Stimulated activated CD4-positive, alpha-beta T cell treated with anti-CD3 and anti-CD28 coated beads, Interleukin-1b, Interleukin-23, amount 100 ng/mL, for 24 hours (primary cell): ENCODE results near the gene GALNT13.

ENCODE experiments used
- DNase-seq, 4 experiments: peaks; one replicate each; pipeline ENCODE4 v3.0.0-alpha.2; 2020; ENCODE audit warnings: low read depth in 4 of 4, low spot score in 1 of 4

The GALNT13 gene

GRCh38 chr2:154207288-154208047 is 335.7 kb downstream of the GALNT13 start:
- DNase-seq, result no peak

- DNase-seq, result no peak
These were observed 352.0 kb downstream of the GALNT13 start for GRCh38 chr2:154223726-154224125.

GRCh38 chr2:154226931-154227330 is 355.2 kb downstream of the GALNT13 start:
- DNase-seq, result no peak

GRCh38 chr2:154228566-154229280 is 357.0 kb downstream of the GALNT13 start:
- DNase-seq, result no peak

GRCh38 chr2:154229966-154230365 is 358.2 kb downstream of the GALNT13 start:
- DNase-seq, result no peak

GRCh38 chr2:154231021-154231420 is 359.3 kb downstream of the GALNT13 start:
- no peak for DNase-seq

- no peak for DNase-seq
These were observed 361.5 kb downstream of the GALNT13 start for GRCh38 chr2:154233231-154233630.

GRCh38 chr2:154238252-154238651 is 366.5 kb downstream of the GALNT13 start:
- no peak for DNase-seq

GRCh38 chr2:154240316-154240715 is 368.6 kb downstream of the GALNT13 start:
- DNase-seq, result no peak

- no peak for DNase-seq
These were observed 369.2 kb downstream of the GALNT13 start for GRCh38 chr2:154240921-154241379.

- no peak for DNase-seq
These were observed 371.0 kb downstream of the GALNT13 start for GRCh38 chr2:154242687-154243086.

GRCh38 chr2:154243685-154244084 is 372.0 kb downstream of the GALNT13 start:
- DNase-seq, result no peak

- no peak for DNase-seq
These were observed 373.2 kb downstream of the GALNT13 start for GRCh38 chr2:154244932-154245331.

- no peak for DNase-seq
These were observed 375.8 kb downstream of the GALNT13 start for GRCh38 chr2:154247503-154247902.

- no peak for DNase-seq
These were observed 384.4 kb downstream of the GALNT13 start for GRCh38 chr2:154256136-154256535.

- no peak for DNase-seq
These were observed 387.3 kb downstream of the GALNT13 start for GRCh38 chr2:154259030-154259429.

- no peak for DNase-seq
These were observed 389.8 kb downstream of the GALNT13 start for GRCh38 chr2:154261473-154262027.

GRCh38 chr2:154263206-154263605 is 391.5 kb downstream of the GALNT13 start:
- DNase-seq, result no peak

GRCh38 chr2:154264024-154264423 is 392.3 kb downstream of the GALNT13 start:
- no peak for DNase-seq

- no peak for DNase-seq
These were observed 396.3 kb downstream of the GALNT13 start for GRCh38 chr2:154267983-154268382.

GRCh38 chr2:154280543-154280942 is 408.8 kb downstream of the GALNT13 start:
- no peak for DNase-seq

GRCh38 chr2:154289870-154290269 is 418.1 kb downstream of the GALNT13 start:
- DNase-seq, result no peak
